T follicular helper cell (primary cell): ENCODE measurements around the gene STXBP1.
"Not testable (repeated sequence)": the region's sequence is repeated elsewhere in the genome, so short reads cannot be mapped to it uniquely, and the experiment has no call there.

Experiments
- DNase-seq: peaks from one replicate; pipeline ENCODE4 v3.0.0-alpha.2; 2020; ENCODE audit warnings: low read depth

The STXBP1 gene

GRCh38 chr9:127621339-127621970 lies 9.4 kb downstream of the STXBP1 start:
- DNase-seq, result not testable (repeated sequence)

- no peak for DNase-seq
Observed at GRCh38 chr9:127626752-127627493, 14.8 kb downstream of the STXBP1 start.

GRCh38 chr9:127627494-127627855 lies 15.4 kb downstream of the STXBP1 start:
- DNase-seq, result no peak

GRCh38 chr9:127628758-127629467 lies 16.8 kb downstream of the STXBP1 start:
- no peak for DNase-seq

- DNase-seq, result no peak
Observed at GRCh38 chr9:127629468-127630081, 17.5 kb downstream of the STXBP1 start.

GRCh38 chr9:127633216-127633862 lies 21.3 kb downstream of the STXBP1 start:
- DNase-seq, result no peak

GRCh38 chr9:127634021-127634420 lies 21.9 kb downstream of the STXBP1 start:
- no peak for DNase-seq

- DNase-seq, result no peak
Observed at GRCh38 chr9:127634698-127635097, 22.6 kb downstream of the STXBP1 start.

- no peak for DNase-seq
Observed at GRCh38 chr9:127635201-127635735, 23.2 kb downstream of the STXBP1 start.

- no peak for DNase-seq
Observed at GRCh38 chr9:127637322-127637847, 25.3 kb downstream of the STXBP1 start.

- no peak for DNase-seq
Observed at GRCh38 chr9:127640908-127641545, 28.9 kb downstream of the STXBP1 start.

- no peak for DNase-seq
Observed at GRCh38 chr9:127642082-127642740, 30.1 kb downstream of the STXBP1 start.

GRCh38 chr9:127644146-127644827 lies 32.2 kb downstream of the STXBP1 start:
- DNase-seq, result no peak

- no peak for DNase-seq
Observed at GRCh38 chr9:127644943-127645342, 32.9 kb downstream of the STXBP1 start.

- DNase-seq, result no peak
Observed at GRCh38 chr9:127647451-127647850, 35.4 kb downstream of the STXBP1 start.

- DNase-seq, result no peak
Observed at GRCh38 chr9:127650518-127650917, 38.4 kb downstream of the STXBP1 start.

- no peak for DNase-seq
Observed at GRCh38 chr9:127651697-127652610, 39.9 kb downstream of the STXBP1 start.

GRCh38 chr9:127652733-127653132 lies 40.7 kb downstream of the STXBP1 start:
- DNase-seq, result no peak

- no peak for DNase-seq
Observed at GRCh38 chr9:127654619-127655018, 42.5 kb downstream of the STXBP1 start.
